HG02588 (cell line): ENCODE measurements around the gene MED13.
"Not testable (repeated sequence)": the region's sequence is repeated elsewhere in the genome, so short reads cannot be mapped to it uniquely, and the experiment has no call there.

Source experiments
- ATAC-seq: cut with Tn5 transposase; IDR thresholded peaks from one replicate; pipeline ENCODE4 v1.9.1; 2021; ENCODE audit warnings: mild to moderate bottlenecking, moderate library complexity; ENCODE audit not compliant: unreplicated experiment

MED13 gene

GRCh38 chr17:62089334-62089733 is 24.3 kb upstream of the MED13 start:
- ATAC-seq, result no peak

GRCh38 chr17:62086737-62087136 is 21.7 kb upstream of the MED13 start:
- no peak for ATAC-seq

GRCh38 chr17:62085511-62086408 is 20.7 kb upstream of the MED13 start:
- ATAC-seq, result no peak

GRCh38 chr17:62084585-62084984 is 19.5 kb upstream of the MED13 start:
- ATAC-seq, result no peak

- ATAC-seq, result no peak
These were observed 18.6 kb upstream of the MED13 start for GRCh38 chr17:62083651-62084050.

GRCh38 chr17:62080647-62081046 is 15.6 kb upstream of the MED13 start:
- ATAC-seq, result no peak

- ATAC-seq, result no peak
These were observed 12.9 kb upstream of the MED13 start for GRCh38 chr17:62078009-62078408.

- no peak for ATAC-seq
These were observed 12.0 kb upstream of the MED13 start for GRCh38 chr17:62076864-62077788.

- no peak for ATAC-seq
These were observed 10.3 kb upstream of the MED13 start for GRCh38 chr17:62075308-62075815.

- no peak for ATAC-seq
These were observed 8.9 kb upstream of the MED13 start for GRCh38 chr17:62073993-62074392.

GRCh38 chr17:62072855-62073254 is 7.8 kb upstream of the MED13 start:
- ATAC-seq, result not testable (repeated sequence)

GRCh38 chr17:62070900-62071299 is 5.8 kb upstream of the MED13 start:
- ATAC-seq, result no peak

- no peak for ATAC-seq
These were observed 2.4 kb upstream of the MED13 start for GRCh38 chr17:62067165-62068145.

GRCh38 chr17:62065611-62066468 is 762 bp upstream of the MED13 start:
- ATAC-seq, result peak; percentile 92

GRCh38 chr17:62064029-62064790 is 868 bp downstream of the MED13 start:
- ATAC-seq, result no peak

- no peak for ATAC-seq
These were observed 2.1 kb downstream of the MED13 start for GRCh38 chr17:62062944-62063343.

- no peak for ATAC-seq
These were observed 2.8 kb downstream of the MED13 start for GRCh38 chr17:62062302-62062701.

- ATAC-seq, result no peak
These were observed 5.7 kb downstream of the MED13 start for GRCh38 chr17:62059414-62059813.

GRCh38 chr17:62058611-62059010 is 6.5 kb downstream of the MED13 start:
- ATAC-seq, result no peak
